HG03159 (cell line): ENCODE results near the gene POLD1.
"Not testable (repeated sequence)": the region's sequence is repeated elsewhere in the genome, so short reads cannot be mapped to it uniquely, and the experiment has no call there.

Experiments
- ATAC-seq: cut with Tn5 transposase; IDR thresholded peaks from one replicate; pipeline ENCODE4 v1.9.1; 2021; ENCODE audit warnings: mild to moderate bottlenecking, moderate library complexity; ENCODE audit not compliant: unreplicated experiment

POLD1 gene

GRCh38 chr19:50383852-50384684, at the start of gene POLD1:
Gene POLD1 (plus strand): TSS chr19:50384347. CDS start chr19:50398852, 14,505 bp downstream.
- ATAC-seq = peak; percentile 84

- ATAC-seq = no peak
Measured at GRCh38 chr19:50334741-50335421, 49.3 kb upstream of the POLD1 start.

- not testable (repeated sequence) for ATAC-seq
Measured at GRCh38 chr19:50337031-50337430, 47.1 kb upstream of the POLD1 start.

DNA sequence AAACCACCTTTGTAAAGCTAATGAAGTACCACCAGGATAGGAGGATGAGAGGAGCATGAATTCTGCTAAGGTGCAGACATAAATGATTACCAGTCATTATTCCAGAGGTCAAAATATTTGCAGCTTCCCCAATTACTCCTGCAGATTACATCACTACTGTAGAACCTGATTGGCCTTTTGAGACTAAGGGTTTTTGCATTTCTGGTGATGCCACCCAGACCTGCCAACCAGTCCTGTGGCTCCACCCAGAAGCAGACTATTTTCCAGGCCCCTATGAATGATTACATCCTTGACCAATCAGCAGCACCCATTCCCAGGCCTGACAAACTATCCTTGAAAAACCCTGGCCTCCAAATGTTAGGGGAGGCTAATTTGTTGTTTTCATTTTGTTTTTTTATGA, 43.8 kb upstream of the POLD1 start:
- no peak for ATAC-seq

DNA sequence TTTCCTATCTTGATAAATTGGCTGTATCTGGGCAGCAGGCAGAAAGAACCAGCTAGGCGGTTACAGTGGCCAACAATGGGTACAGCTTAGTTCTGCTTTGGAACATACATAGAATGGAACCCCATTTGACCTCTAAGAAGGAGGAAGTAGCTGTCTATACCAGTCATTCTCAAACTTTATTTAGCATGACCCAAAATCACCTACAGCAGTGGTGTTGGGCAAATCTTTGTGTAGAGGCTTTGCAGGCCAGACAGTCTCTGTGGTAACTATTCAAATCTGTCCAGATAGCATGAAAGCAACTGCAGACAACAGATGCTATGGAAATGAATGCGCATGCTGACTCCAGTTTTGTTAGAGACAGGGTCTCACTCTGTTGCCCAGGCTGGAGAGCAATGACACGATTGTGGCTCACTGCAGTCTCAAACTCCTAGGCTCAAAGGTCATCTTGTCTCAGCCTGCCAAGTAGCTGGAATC, 43.0 kb upstream of the POLD1 start:
- ATAC-seq = peak; percentile 42

DNA sequence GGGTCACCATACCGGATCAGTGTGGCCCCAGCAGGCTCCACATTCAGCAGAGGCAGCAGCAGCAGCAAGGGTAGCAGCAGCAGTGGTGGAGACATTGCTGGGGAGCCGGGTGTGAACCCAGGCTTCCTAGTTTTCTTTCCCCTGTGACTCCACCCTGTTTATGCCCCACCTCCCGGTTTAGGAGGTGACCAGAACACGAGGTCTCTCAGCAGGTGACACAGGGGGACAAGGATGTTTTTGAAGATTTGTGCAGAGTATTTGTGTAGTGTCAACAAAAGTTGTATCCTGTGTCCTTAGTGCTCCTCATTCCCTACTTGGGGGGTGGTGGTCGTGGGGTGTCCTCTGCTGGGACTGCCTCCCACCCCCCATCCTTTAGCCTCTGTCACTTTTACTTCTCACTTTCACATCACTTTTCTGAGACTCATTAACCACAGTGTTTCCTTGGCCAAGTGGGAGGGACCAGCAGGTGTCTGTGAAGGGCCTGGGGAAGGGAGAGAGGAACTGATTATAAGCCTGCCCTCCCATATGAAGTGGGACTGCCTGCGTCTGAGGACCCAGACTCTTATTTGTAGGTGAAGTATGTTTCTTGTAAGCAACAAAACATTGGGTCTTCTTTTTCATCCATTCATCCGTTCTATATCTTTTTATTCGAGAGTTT, 39.4 kb upstream of the POLD1 start:
- peak; percentile 46 for ATAC-seq

- peak; percentile 55 for ATAC-seq
Measured at GRCh38 chr19:50347089-50347581, 37.0 kb upstream of the POLD1 start.

GRCh38 chr19:50349277-50350057, 34.7 kb upstream of the POLD1 start:
- ATAC-seq = no peak

- no peak for ATAC-seq
Measured at GRCh38 chr19:50352242-50352641, 31.9 kb upstream of the POLD1 start.

- ATAC-seq = not testable (repeated sequence)
Measured at GRCh38 chr19:50353487-50353880, 30.7 kb upstream of the POLD1 start.

DNA sequence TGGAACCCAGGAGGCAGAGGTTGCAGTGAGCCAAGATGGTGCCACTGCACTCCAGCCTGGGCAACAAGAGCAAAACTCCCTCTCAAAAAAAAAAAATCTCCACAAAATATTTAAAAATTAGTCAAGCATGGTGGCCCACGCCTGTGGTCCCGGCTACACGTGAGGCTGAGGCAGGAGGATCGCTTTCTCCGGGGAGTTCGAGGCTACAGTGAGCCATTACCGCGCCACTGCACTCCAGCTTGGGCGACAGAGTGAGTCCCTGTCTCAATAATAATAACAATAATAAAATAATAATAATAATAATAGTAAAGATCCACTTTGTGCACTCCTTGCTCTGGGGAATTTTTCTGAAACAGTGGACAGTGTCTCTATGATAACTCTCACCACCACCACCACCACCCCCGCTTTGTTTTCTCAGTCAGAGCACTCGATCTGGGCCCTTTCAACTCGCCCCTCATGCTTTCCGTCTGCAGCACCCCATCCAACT, 27.4 kb upstream of the POLD1 start:
- ATAC-seq = no peak

DNA sequence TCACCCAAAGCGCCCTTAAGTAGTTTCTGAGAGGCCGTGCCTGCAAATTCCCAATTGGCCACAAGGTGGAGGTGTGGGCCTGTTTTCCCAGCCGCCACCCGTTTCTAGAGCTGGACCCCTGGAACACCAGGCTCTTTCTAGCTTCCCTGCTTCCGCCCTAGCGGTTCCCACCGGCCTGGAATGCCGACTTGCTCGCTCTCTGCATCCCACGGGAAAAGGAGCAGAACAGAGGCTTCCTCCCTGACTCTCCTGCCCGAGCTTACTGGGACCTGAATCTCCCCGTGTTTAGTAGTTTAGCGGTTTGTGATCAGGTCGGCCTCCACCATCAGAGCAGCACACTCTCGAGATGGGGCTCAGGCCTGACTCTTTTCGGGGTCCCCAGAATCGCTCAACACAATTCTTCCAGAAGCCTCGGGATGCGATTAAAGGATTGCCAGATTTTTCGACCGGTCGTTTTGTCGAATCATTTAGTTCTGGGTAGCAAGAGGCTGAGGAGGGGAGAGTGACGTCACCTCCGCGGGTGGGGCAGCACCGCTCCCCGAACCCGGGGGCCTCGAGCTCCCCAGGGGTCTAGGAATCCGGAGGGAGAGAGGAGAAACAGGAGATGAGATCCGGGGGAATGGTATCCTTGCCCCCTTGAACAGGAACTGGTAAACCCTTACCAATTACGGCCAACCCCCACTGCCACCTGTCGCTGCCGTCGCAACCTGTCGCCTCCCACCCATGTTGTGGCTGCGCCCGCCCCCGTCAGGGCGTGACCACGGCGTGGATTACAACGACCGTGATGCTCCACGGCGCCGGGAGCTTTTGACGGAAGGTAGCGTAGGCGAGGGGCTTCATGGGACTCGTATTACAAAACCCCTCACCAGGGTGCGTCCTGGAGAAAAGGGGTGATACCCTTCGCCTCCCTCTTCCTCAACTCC, 26.7 kb upstream of the POLD1 start:
- ATAC-seq = peak; percentile 52

GRCh38 chr19:50358483-50359327, 25.4 kb upstream of the POLD1 start:
- ATAC-seq = no peak

GRCh38 chr19:50359328-50359818, 24.8 kb upstream of the POLD1 start:
- ATAC-seq = no peak

DNA sequence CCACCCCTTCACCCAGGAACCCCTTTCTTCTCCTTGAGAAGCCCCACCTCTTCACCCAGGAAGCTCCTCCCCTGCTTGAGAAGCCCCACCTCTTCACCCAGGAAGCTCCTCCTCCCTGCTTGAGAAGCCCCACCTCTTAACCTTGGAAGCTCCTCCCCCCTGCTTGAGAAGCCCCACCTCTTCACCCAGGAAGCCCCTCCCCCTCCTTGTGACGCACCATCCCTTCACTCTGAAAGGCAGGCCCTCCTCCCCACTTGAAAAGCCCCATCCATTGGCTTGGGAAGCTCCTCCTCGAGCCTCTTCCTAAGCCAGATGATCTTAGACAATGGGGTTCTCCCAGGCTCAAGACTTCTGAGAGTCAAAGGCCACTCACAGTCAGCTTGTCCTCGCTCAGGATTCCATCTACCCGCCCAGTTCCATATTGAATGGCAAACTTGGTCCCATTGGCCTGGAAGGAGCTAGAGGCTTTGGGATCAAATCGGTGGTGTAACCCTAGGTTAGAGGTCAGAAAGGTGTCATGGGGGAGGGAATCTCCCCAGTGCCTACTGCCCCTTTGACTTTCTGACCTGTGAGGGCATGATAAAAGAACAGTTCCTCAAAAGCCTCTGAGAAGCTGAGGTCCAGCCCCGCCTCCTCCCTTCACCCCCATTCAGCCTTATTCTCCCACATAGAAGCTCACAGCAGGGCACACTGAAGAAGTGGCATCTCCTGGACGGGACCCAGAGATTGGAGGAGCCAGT, 22.7 kb upstream of the POLD1 start:
- no peak for ATAC-seq

DNA sequence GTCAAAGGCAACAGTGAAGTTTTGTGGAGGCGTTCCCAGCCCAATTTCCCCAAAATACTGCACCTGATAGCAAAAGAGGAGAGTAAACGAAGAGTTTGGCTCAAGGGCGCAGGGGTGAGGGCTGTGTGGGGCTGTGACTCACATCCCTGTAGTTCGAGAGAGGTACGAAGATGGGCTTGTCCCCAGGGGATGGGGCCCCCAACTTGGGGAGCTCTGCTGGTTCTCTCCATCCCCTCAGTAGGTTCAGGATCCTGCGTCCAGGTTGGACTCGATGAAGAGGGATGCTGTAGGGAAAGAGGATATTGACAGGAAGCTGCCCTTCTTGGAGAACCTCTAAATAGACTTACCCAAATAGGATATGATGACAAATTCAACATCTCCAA, 22.1 kb upstream of the POLD1 start:
- ATAC-seq = no peak

DNA sequence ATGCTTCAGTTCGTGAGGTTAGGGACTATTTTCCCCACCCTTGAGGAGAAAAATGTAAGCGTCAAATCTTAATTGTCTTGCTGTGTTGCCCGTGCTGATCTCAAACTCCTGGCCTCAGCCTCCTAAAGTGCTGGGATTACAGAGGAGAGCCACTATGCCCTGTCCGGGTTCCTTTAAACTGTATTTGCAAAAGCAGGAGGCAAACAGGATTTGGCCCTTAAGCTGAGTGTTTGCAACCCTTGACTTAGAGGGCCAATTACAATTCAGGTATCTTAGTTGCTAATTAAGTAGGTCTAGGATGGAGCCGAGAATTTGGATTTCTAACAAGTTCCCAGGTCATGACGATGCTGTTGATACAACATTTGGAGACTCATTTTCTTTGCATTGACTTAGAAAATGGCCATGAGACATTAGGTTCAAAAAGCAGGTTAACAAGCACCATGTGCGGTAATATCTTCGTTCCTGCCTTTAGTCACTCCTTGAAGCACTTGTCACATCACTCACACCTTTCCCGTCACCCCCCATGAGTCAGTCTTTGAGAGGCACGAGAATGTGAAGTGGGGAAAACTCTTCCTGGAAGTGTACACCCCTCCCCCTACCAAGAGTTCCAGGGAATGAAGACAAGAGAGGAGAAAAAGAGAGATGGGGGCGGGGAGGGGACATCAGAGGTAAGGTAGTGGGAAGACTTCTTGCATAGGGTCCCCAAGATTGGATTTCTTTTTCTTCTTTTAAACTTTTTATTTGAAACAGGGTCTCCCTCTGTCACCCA, 21.3 kb upstream of the POLD1 start:
- ATAC-seq = no peak
